ENCODE data around the gene TRIM5. TPM values are rescaled to one million over a fixed set of nuclear protein-coding genes. Genes with fewer than 3 reads are reported as not detected.

The TRIM5 gene
- total and polyA plus RNA-seq, 2 donors (not counting 1 experiment from before 2014, with no cell fraction given): 10.1 to 39.5 TPM

GRCh38 chr11:5690736-5691135, 5.9 kb upstream of the TRIM5 start:
- Mint-ChIP-seq H3K27ac (peak overlapping the region; percentile 93), H3K9me3 (ENCODE audit: insufficient read depth) (no peaks in the 10 kb centered on the region), H3K27me3 (no peaks in the 10 kb centered on the region), H3K4me1 (peaks cover 50% of the 10 kb centered on the region), H3K4me3 (peak overlapping the region; percentile 94)
- Histone ChIP-seq H2AFZ (ENCODE audit: insufficient read depth, low read depth, low read length, poor library complexity, severe bottlenecking) (peak overlapping the region; percentile 56), H3K9ac (ENCODE audit: low read length) (peak overlapping the region; percentile 90), H4K20me1 (ENCODE audit: control insufficient read depth, insufficient read depth, low read length, poor library complexity, severe bottlenecking) (peaks cover 20% of the 10 kb centered on the region), H3K4me1 (ENCODE audit: control insufficient read depth in 2 of 2, insufficient read depth in 2 of 2, low read length in 2 of 2) (peaks cover 37 to 46% of the 10 kb centered on the region in 2 donors), H3K27me3 (replicated peaks in 1 of 4; ENCODE audit: control extremely low read depth in 1 of 4, control insufficient read depth in 3 of 4, insufficient read depth in 4 of 4, low read length in 3 of 4) (no peaks in the 10 kb centered on the region), H3K79me2 (ENCODE audit: control insufficient read depth, insufficient read depth, low read length) (peaks cover 91% of the 10 kb centered on the region), H3K4me3 (ENCODE audit: control extremely low read depth in 1 of 5, extremely low read depth in 1 of 5, insufficient read depth in 1 of 5, low read depth in 2 of 5, low read length in 4 of 5) (peak overlapping the region; percentile 79 to 89 (median 84)), H3K36me3 (replicated peaks in 1 of 2; ENCODE audit: control extremely low read depth in 1 of 2, control insufficient read depth in 1 of 2, extremely low read depth in 1 of 2, insufficient read depth in 2 of 2, low read length in 1 of 2) (peaks cover 7 to 23% of the 10 kb centered on the region in 2 experiments), H3K9me3 (ENCODE audit: control extremely low read depth in 1 of 3, control insufficient read depth in 2 of 3, insufficient read depth in 1 of 3, low read length in 2 of 3) (no peaks in the 10 kb centered on the region), H3K4me2 (replicated peaks; ENCODE audit: low read depth, low read length, poor library complexity, severe bottlenecking) (peak overlapping the region; percentile 78), H3K27ac (ENCODE audit: low read length in 2 of 2) (peak overlapping the region; percentile 89 to 92)
- TF ChIP-seq EZH2 (IDR thresholded peaks at IDR 0.05; ENCODE audit: borderline replicate concordance, insufficient read depth, low read depth, low read length, poor library complexity, severe bottlenecking): no peak
- TF ChIP-seq, protein P1, sequence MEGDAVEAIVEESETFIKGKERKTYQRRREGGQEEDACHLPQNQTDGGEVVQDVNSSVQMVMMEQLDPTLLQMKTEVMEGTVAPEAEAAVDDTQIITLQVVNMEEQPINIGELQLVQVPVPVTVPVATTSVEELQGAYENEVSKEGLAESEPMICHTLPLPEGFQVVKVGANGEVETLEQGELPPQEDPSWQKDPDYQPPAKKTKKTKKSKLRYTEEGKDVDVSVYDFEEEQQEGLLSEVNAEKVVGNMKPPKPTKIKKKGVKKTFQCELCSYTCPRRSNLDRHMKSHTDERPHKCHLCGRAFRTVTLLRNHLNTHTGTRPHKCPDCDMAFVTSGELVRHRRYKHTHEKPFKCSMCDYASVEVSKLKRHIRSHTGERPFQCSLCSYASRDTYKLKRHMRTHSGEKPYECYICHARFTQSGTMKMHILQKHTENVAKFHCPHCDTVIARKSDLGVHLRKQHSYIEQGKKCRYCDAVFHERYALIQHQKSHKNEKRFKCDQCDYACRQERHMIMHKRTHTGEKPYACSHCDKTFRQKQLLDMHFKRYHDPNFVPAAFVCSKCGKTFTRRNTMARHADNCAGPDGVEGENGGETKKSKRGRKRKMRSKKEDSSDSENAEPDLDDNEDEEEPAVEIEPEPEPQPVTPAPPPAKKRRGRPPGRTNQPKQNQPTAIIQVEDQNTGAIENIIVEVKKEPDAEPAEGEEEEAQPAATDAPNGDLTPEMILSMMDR (IDR thresholded peaks at IDR 0.05): no peak
- ChIA-PET CTCF (interaction anchor here (2.0 to 4.4 kb wide), 3 partner anchors 9 to 91 kb away, joined by 7 to 42 read pairs (median 22); no protein-coding TSS in a partner anchor), POLR2A (interaction anchor here (0.6 to 2.4 kb wide), 2 partner anchors 9 to 20 kb away, joined by 4 to 9 read pairs; no protein-coding TSS in a partner anchor)
- 3% methylated on average over 4 of the region's 5 CpGs for WGBS (ENCODE audit: insufficient coverage)
- ATAC-seq (ENCODE audit: low read depth) (no peak), DNase-seq (peak; percentile 18)
- intact Hi-C loops (cut with micrococcal nuclease): no loop called here

- Mint-ChIP-seq H3K4me1 (peaks cover 47% of the 10 kb centered on the region), H3K27ac (peak overlapping the region; percentile 93), H3K4me3 (peak overlapping the region; percentile 94), H3K9me3 (ENCODE audit: insufficient read depth) (no peaks in the 10 kb centered on the region), H3K27me3 (no peaks in the 10 kb centered on the region)
- Histone ChIP-seq H2AFZ (ENCODE audit: insufficient read depth, low read depth, low read length, poor library complexity, severe bottlenecking) (peak overlapping the region; percentile 67), H3K4me2 (replicated peaks; ENCODE audit: low read depth, low read length, poor library complexity, severe bottlenecking) (peak overlapping the region; percentile 78), H3K27ac (ENCODE audit: low read length in 2 of 2) (peak overlapping the region; percentile 89 to 92), H3K36me3 (replicated peaks in 1 of 2; ENCODE audit: control extremely low read depth in 1 of 2, control insufficient read depth in 1 of 2, extremely low read depth in 1 of 2, insufficient read depth in 2 of 2, low read length in 1 of 2) (peaks cover 7 to 18% of the 10 kb centered on the region in 2 experiments), H3K4me3 (ENCODE audit: control extremely low read depth in 1 of 5, extremely low read depth in 1 of 5, insufficient read depth in 1 of 5, low read depth in 2 of 5, low read length in 4 of 5) (peak overlapping the region; percentile 79 to 89 (median 84)), H3K4me1 (ENCODE audit: control insufficient read depth in 2 of 2, insufficient read depth in 2 of 2, low read length in 2 of 2) (peaks cover 34 to 44% of the 10 kb centered on the region in 2 donors), H4K20me1 (ENCODE audit: control insufficient read depth, insufficient read depth, low read length, poor library complexity, severe bottlenecking) (peaks cover 16% of the 10 kb centered on the region), H3K79me2 (ENCODE audit: control insufficient read depth, insufficient read depth, low read length) (peaks cover 88% of the 10 kb centered on the region), H3K27me3 (replicated peaks in 1 of 4; ENCODE audit: control extremely low read depth in 1 of 4, control insufficient read depth in 3 of 4, insufficient read depth in 4 of 4, low read length in 3 of 4) (no peaks in the 10 kb centered on the region), H3K9me3 (ENCODE audit: control extremely low read depth in 1 of 3, control insufficient read depth in 2 of 3, insufficient read depth in 1 of 3, low read length in 2 of 3) (no peaks in the 10 kb centered on the region), H3K9ac (ENCODE audit: low read length) (peak overlapping the region; percentile 90)
- ChIA-PET CTCF (interaction anchor here (1.2 to 4.4 kb wide), 5 partner anchors 10 to 117 kb away, joined by 4 to 42 read pairs (median 7); no protein-coding TSS in a partner anchor), POLR2A (interaction anchor here (0.6 to 2.4 kb wide), 6 partner anchors 10 to 101 kb away, joined by 3 to 9 read pairs (median 4); no protein-coding TSS in a partner anchor)
- intact Hi-C loops (cut with micrococcal nuclease): no loop called here
- no peak for TF ChIP-seq EZH2 (IDR thresholded peaks at IDR 0.05; ENCODE audit: borderline replicate concordance, insufficient read depth, low read depth, low read length, poor library complexity, severe bottlenecking)
- ATAC-seq (ENCODE audit: low read depth) (no peak), DNase-seq (peak; percentile 19)
- WGBS (ENCODE audit: insufficient coverage): no CpG with 5 or more reads among the region's 5 CpGs
Measured at GRCh38 chr11:5690216-5690615, 5.3 kb upstream of the TRIM5 start.

Data from B cell (primary cell).